Uterus (tissue), 2 donors: ENCODE measurements around the gene UNC93A.

ENCODE experiments used
- POLR2A ChIP-seq, 2 donors: fragments of 450-650 bp; IDR thresholded peaks; one replicate each; pipeline ENCODE4 v1.6.1; 2016; ENCODE audit warnings: antibody characterized with exemption in 2 of 2, mild to moderate bottlenecking in 1 of 2, moderate library complexity in 1 of 2
- TF ChIP-seq, protein P1 (sequence below), 4 experiments: fragments of 200-600 bp in 2 of 4; fragments of 450-650 bp in 2 of 4; sonication (generic) in 2 of 4; IDR thresholded peaks; one replicate each; pipeline ENCODE4 v1.5.1; 2016 to 2019; ENCODE audit warnings: antibody characterized with exemption in 4 of 4, mild to moderate bottlenecking in 2 of 4, moderate library complexity in 1 of 4

DNA sequence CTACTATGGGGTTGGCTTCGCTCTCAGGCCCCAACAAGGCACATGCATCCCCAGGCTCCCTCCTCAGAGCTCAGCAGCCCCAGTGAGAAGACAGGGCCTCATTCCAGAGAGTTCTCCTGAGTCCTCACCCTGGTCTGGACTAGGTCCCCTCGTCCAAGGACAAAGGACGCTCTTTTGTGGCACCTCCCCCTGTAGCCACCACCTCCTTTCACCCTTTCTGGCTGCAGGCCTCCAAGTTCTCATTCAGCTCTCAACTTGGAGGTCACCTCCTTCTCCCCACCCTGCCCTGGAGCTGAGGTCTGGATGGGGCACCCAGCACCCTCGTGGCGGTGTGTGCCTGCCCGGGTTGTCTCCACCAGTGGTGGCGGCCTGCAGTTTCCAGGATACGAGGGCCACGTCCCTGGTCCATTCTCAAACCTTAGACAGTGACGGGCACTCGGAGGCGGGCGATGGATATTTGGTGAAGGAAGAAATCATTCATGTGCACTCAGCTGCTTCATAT is 2.5 kb downstream of the UNC93A start:
- TF ChIP-seq, protein P1, sequence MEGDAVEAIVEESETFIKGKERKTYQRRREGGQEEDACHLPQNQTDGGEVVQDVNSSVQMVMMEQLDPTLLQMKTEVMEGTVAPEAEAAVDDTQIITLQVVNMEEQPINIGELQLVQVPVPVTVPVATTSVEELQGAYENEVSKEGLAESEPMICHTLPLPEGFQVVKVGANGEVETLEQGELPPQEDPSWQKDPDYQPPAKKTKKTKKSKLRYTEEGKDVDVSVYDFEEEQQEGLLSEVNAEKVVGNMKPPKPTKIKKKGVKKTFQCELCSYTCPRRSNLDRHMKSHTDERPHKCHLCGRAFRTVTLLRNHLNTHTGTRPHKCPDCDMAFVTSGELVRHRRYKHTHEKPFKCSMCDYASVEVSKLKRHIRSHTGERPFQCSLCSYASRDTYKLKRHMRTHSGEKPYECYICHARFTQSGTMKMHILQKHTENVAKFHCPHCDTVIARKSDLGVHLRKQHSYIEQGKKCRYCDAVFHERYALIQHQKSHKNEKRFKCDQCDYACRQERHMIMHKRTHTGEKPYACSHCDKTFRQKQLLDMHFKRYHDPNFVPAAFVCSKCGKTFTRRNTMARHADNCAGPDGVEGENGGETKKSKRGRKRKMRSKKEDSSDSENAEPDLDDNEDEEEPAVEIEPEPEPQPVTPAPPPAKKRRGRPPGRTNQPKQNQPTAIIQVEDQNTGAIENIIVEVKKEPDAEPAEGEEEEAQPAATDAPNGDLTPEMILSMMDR (IDR thresholded peaks at IDR 0.05): no peak
- no peak for TF ChIP-seq POLR2A (IDR thresholded peaks at IDR 0.05)
